ENCODE measurements around the gene DNAH1.

Gene DNAH1

GRCh38 chr3:52349131-52349530 is 33.0 kb downstream of the DNAH1 start:
- Histone ChIP-seq H3K9me3 (no peaks in the 10 kb centered on the region), H3K4me3 (no peak overlapping the region), H3K27me3 (no peaks in the 10 kb centered on the region), H3K4me1 (peaks cover 10 to 29% (median 24%) of the 10 kb centered on the region in 4 donors), H3K27ac (no peak overlapping the region), H3K36me3 (peaks cover 0 to 55% (median 22%) of the 10 kb centered on the region in 3 donors)
- intact Hi-C loops (cut with DNase I; ENCODE audit: low total_unique reads), result no loop called here
- no peak for DNase-seq
- no peak for TF ChIP-seq CTCF (IDR thresholded peaks at IDR 0.05)

GRCh38 chr3:52349611-52350395 is 33.7 kb downstream of the DNAH1 start:
- Histone ChIP-seq H3K4me1 (peaks cover 10 to 29% (median 24%) of the 10 kb centered on the region in 4 donors), H3K9me3 (no peaks in the 10 kb centered on the region), H3K36me3 (peaks cover 0 to 62% (median 28%) of the 10 kb centered on the region in 3 donors), H3K27ac (no peak overlapping the region), H3K27me3 (no peaks in the 10 kb centered on the region), H3K4me3 (no peak overlapping the region)
- no peak for DNase-seq
- no peak for TF ChIP-seq CTCF (IDR thresholded peaks at IDR 0.05)
- intact Hi-C loops (cut with DNase I; ENCODE audit: low total_unique reads), result no loop called here

- no peaks in the 10 kb centered on the region for H3K27me3 ChIP-seq
- intact Hi-C loops (cut with DNase I; ENCODE audit: low total_unique reads), result no loop called here
- H3K36me3 ChIP-seq, result peaks cover 0 to 68% (median 34%) of the 10 kb centered on the region in 3 donors
- no peak overlapping the region for H3K27ac ChIP-seq
- no peak overlapping the region for H3K4me3 ChIP-seq
- DNase-seq, result no peak
- no peaks in the 10 kb centered on the region for H3K9me3 ChIP-seq
- TF ChIP-seq CTCF (IDR thresholded peaks at IDR 0.05), result no peak
- H3K4me1 ChIP-seq, result peaks cover 10 to 26% (median 22%) of the 10 kb centered on the region in 4 donors
These were observed 34.3 kb downstream of the DNAH1 start for GRCh38 chr3:52350416-52350815.

GRCh38 chr3:52350981-52351761 is 35.1 kb downstream of the DNAH1 start:
- intact Hi-C loops (cut with DNase I; ENCODE audit: low total_unique reads), result no loop called here
- peaks cover 5 to 19% (median 15%) of the 10 kb centered on the region in 4 donors for H3K4me1 ChIP-seq
- H3K36me3 ChIP-seq, result peaks cover 0 to 75% (median 41%) of the 10 kb centered on the region in 3 donors
- DNase-seq, result no peak
- H3K9me3 ChIP-seq, result no peaks in the 10 kb centered on the region
- H3K4me3 ChIP-seq, result no peak overlapping the region
- H3K27me3 ChIP-seq, result no peaks in the 10 kb centered on the region
- no peak for TF ChIP-seq CTCF (IDR thresholded peaks at IDR 0.05)
- H3K27ac ChIP-seq, result no peak overlapping the region

- Histone ChIP-seq H3K4me1 (peaks cover 0 to 12% (median 8%) of the 10 kb centered on the region in 4 donors), H3K9me3 (no peaks in the 10 kb centered on the region), H3K27me3 (no peaks in the 10 kb centered on the region), H3K27ac (no peak overlapping the region), H3K36me3 (peaks cover 0 to 81% (median 45%) of the 10 kb centered on the region in 3 donors), H3K4me3 (no peak overlapping the region)
- DNase-seq, result no peak
- intact Hi-C loops (cut with DNase I; ENCODE audit: low total_unique reads), result no loop called here
- TF ChIP-seq CTCF (IDR thresholded peaks at IDR 0.05), result no peak
These were observed 35.7 kb downstream of the DNAH1 start for GRCh38 chr3:52351762-52352368.
